K562 (cell line): Measurements from ENCODE around the gene DCXR. TPM values are rescaled to one million over a fixed set of nuclear protein-coding genes. Genes with fewer than 3 reads are reported as not detected.

ENCODE experiments used
- EHMT2 ChIP-seq: fragments of 450-650 bp; IDR thresholded peaks from 2 replicates; pipeline ENCODE4 v1.6.1; 2018; ENCODE audit warnings: antibody characterized with exemption
- ELF2 ChIP-seq: fragments of 250-450 bp; sonication (Bioruptor Pico); IDR thresholded peaks from 2 replicates; pipeline ENCODE4 v1.5.0; 2021; ENCODE audit warnings: mild to moderate bottlenecking
- ESRRA ChIP-seq: fragments of 450-650 bp; IDR thresholded peaks from 2 replicates; pipeline ENCODE4 v1.6.1; 2014; ENCODE audit warnings: low read depth, mild to moderate bottlenecking, moderate library complexity, borderline replicate concordance
- FOS ChIP-seq: IDR thresholded peaks from 3 replicates; pipeline ENCODE4 v1.6.1; 2011; ENCODE audit not compliant: insufficient read length; ENCODE audit errors: extremely low read depth
- HIVEP1 ChIP-seq: fragments of 250-450 bp; sonication (Bioruptor Pico); IDR thresholded peaks from 2 replicates; pipeline ENCODE4 v1.4.0; 2020; ENCODE audit warnings: mild to moderate bottlenecking
- ILF3 ChIP-seq: fragments of 450-650 bp; IDR thresholded peaks from 2 replicates; pipeline ENCODE4 v1.6.1; 2018; ENCODE audit warnings: antibody characterized with exemption, mild to moderate bottlenecking, moderate library complexity, borderline replicate concordance
- LEF1 ChIP-seq: fragments of 450-650 bp; IDR thresholded peaks from 2 replicates; pipeline ENCODE4 v1.6.1; 2016; ENCODE audit warnings: mild to moderate bottlenecking
- MAZ ChIP-seq, 2 experiments: fragments of 450-650 bp in 1 of 2; sonication (generic) in 1 of 2; formaldehyde crosslinking; IDR thresholded peaks in 1 of 2; conservative IDR thresholded peaks in 1 of 2; 2 replicates each; pipeline versions ENCODE4 v1.4.0 to v1.5.0; 2020; ENCODE audit warnings: mild to moderate bottlenecking in 1 of 2, missing genetic modification reagents in 1 of 2
- PHF8 ChIP-seq: fragments of 200-600 bp; sonication (generic); IDR thresholded peaks from 2 replicates; pipeline ENCODE4 v1.6.1; 2012; ENCODE audit warnings: mixed run types, mild to moderate bottlenecking, inconsistent platforms, low read length, moderate library complexity, borderline replicate concordance
- POLR2A ChIP-seq: fragments of 450-650 bp; conservative IDR thresholded peaks from 2 replicates; pipeline ENCODE4 v1.6.1; 2016
- POLR2B ChIP-seq: fragments of 450-650 bp; IDR thresholded peaks from 2 replicates; pipeline ENCODE4 v1.6.1; 2018; ENCODE audit warnings: low read depth; ENCODE audit not compliant: partially characterized antibody
- PTBP1 ChIP-seq: fragments of 200-400 bp; formaldehyde crosslinking; IDR thresholded peaks from 2 replicates; pipeline ENCODE4 v1.6.1; 2017; ENCODE audit warnings: low read depth, low read length
- TAL1 ChIP-seq: fragments of 450-650 bp; IDR thresholded peaks from 2 replicates; pipeline ENCODE4 v1.6.1; 2016; ENCODE audit warnings: mild to moderate bottlenecking
- TBP ChIP-seq: optimal IDR thresholded peaks from 2 replicates; pipeline ENCODE3; 2011; ENCODE audit warnings: low read depth, low read length, improper control_type of control experiment
- ZFP36 ChIP-seq: fragments of 150-350 bp; IDR thresholded peaks from 2 replicates; pipeline ENCODE4 v1.6.1; 2018; ENCODE audit warnings: low read length, low read depth; ENCODE audit not compliant: partially characterized antibody
- ZNF12 ChIP-seq: sonication (generic); formaldehyde crosslinking; IDR thresholded peaks from 2 replicates; pipeline ENCODE4 v1.4.0; 2020; ENCODE audit warnings: mild to moderate bottlenecking, missing genetic modification reagents
- ZNF121 ChIP-seq: sonication (generic); formaldehyde crosslinking; conservative IDR thresholded peaks from 2 replicates; pipeline ENCODE4 v1.8.0; 2022; ENCODE audit warnings: missing genetic modification reagents
- ZZZ3 ChIP-seq: fragments of 450-650 bp; IDR thresholded peaks from 2 replicates; pipeline ENCODE4 v1.6.1; 2016; ENCODE audit warnings: antibody characterized with exemption, mild to moderate bottlenecking, moderate library complexity
- polyA plus RNA-seq, 8 experiments: library from polyadenylated mRNA; depleted of rRNA in 4 of 8; stranded (reverse) in 5 of 8; unstranded in 3 of 8; fragments of >200 nt; fragmentation: Nextera tagmentation in 2 of 8; fragmentation: Illumina TruSeq in 1 of 8; extraction: Ambion mirVana in 2 of 8; extraction: Trizol in 1 of 8; gene quantifications; 2 replicates each; pipeline versions ENCODE4 v1.2.1 to v1.2.3, GENCODE V29; 2011 to 2014; ENCODE audit warnings: inconsistent platforms in 1 of 8, missing spikeins in 1 of 8
- total RNA-seq, 7 experiments: library from RNA; depleted of rRNA in 6 of 7; stranded (reverse); fragments of >200 nt in 6 of 7; fragmentation: Illumina TruSeq in 2 of 7; extraction: Trizol in 2 of 7; gene quantifications; 2 replicates each; pipeline versions ENCODE4 v1.2.1 to v1.2.3, GENCODE V29; 2011 to 2021; ENCODE audit warnings: low replicate concordance in 1 of 7
- TF ChIP-seq, protein P1 (sequence below): fragments of 450-650 bp; IDR thresholded peaks from 2 replicates; pipeline ENCODE4 v1.6.1; 2017; ENCODE audit warnings: antibody characterized with exemption
- TF ChIP-seq, protein P2 (sequence below): sonication (generic); formaldehyde crosslinking; IDR thresholded peaks from 2 replicates; pipeline ENCODE4 v1.8.0; 2022; ENCODE audit warnings: mild to moderate bottlenecking, missing genetic modification reagents
- TF ChIP-seq, protein P3 (sequence below): IDR thresholded peaks from 2 replicates; pipeline ENCODE4 v1.6.1; 2012; ENCODE audit warnings: low read depth, low read length, improper control_type of control experiment, borderline replicate concordance
- TF ChIP-seq, protein P4 (sequence below): fragments of 250-450 bp; sonication (Bioruptor Pico); IDR thresholded peaks from 2 replicates; pipeline ENCODE4 v1.5.0; 2020; ENCODE audit warnings: mild to moderate bottlenecking, borderline replicate concordance

The DCXR gene
- total and polyA plus RNA-seq, 9 of the 15 experiments (the other 6 are each of a cell fraction or from before 2014, with no cell fraction given), result 21.3 to 274 (median 156) TPM

DNA sequence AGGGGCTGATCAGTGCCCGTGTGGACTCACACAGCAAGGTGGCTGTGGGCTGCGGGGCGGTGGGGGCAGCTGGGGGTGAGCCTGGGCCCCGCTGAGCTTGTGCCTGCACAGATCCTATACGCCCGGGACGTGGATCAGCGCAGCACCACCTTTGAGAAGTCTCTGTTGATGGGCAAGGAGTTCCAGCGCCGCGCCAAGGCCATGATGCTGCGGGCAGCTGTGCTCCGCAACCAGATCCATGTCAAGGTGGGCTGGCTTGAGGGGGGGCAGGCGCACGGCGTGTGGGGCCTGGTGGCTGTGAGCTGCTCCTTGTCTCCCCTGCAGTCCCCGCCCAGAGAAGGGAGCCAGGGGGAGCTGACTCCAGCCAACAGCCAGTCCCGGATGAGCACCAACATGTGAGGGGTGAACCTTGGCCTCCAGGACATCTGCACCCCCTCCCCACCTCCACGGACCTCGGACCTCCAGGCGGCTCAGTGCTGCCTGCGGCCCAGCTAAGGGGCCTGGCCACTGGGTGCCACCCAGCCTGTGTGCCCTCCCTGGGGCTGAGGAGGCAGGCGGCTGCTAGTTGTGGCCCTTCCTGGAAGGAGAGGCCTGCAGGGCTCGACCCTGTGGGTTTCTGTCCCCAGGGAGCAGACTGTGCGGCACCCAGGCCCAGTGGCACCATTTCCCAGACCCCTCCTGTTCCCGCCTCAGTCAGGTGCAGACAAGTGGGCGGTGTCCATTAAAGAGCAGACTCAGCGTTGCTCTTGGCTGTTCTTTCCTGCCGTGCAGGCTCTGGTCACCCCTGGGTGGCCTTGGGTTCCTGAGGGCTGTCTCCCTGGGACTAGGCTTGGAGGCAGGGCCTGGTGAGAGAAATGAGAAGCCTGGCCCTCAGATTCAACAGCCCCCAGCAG is 19.5 kb upstream of the DCXR start (continued):
- no peak for TF ChIP-seq TBP
- no peak for TF ChIP-seq LEF1
- TF ChIP-seq PTBP1, result no peak
- no peak for TF ChIP-seq ILF3
- TF ChIP-seq ZNF121 (CRISPR knock-in tag), result no peak
- no peak for TF ChIP-seq HIVEP1 (CRISPR knock-in tag)
- no peak for TF ChIP-seq TAL1
- TF ChIP-seq, protein P1, sequence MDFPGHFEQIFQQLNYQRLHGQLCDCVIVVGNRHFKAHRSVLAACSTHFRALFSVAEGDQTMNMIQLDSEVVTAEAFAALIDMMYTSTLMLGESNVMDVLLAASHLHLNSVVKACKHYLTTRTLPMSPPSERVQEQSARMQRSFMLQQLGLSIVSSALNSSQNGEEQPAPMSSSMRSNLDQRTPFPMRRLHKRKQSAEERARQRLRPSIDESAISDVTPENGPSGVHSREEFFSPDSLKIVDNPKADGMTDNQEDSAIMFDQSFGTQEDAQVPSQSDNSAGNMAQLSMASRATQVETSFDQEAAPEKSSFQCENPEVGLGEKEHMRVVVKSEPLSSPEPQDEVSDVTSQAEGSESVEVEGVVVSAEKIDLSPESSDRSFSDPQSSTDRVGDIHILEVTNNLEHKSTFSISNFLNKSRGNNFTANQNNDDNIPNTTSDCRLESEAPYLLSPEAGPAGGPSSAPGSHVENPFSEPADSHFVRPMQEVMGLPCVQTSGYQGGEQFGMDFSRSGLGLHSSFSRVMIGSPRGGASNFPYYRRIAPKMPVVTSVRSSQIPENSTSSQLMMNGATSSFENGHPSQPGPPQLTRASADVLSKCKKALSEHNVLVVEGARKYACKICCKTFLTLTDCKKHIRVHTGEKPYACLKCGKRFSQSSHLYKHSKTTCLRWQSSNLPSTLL, result no peak
- no peak for TF ChIP-seq ESRRA
- TF ChIP-seq, protein P2, sequence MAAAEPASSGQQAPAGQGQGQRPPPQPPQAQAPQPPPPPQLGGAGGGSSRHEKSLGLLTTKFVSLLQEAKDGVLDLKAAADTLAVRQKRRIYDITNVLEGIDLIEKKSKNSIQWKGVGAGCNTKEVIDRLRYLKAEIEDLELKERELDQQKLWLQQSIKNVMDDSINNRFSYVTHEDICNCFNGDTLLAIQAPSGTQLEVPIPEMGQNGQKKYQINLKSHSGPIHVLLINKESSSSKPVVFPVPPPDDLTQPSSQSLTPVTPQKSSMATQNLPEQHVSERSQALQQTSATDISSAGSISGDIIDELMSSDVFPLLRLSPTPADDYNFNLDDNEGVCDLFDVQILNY, result no peak
- TF ChIP-seq PHF8, result no peak
- TF ChIP-seq, protein P3, sequence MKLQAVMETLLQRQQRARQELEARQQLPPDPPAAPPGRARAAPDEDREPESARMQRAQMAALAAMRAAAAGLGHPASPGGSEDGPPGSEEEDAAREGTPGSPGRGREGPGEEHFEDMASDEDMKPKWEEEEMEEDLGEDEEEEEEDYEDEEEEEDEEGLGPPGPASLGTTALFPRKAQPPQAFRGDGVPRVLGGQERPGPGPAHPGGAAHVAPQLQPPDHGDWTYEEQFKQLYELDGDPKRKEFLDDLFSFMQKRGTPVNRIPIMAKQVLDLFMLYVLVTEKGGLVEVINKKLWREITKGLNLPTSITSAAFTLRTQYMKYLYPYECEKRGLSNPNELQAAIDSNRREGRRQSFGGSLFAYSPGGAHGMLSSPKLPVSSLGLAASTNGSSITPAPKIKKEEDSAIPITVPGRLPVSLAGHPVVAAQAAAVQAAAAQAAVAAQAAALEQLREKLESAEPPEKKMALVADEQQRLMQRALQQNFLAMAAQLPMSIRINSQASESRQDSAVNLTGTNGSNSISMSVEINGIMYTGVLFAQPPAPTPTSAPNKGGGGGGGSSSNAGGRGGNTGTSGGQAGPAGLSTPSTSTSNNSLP, result no peak
- no peak for TF ChIP-seq EHMT2
- TF ChIP-seq ZZZ3, result no peak
- no peak for TF ChIP-seq ZFP36
- TF ChIP-seq, protein P4, sequence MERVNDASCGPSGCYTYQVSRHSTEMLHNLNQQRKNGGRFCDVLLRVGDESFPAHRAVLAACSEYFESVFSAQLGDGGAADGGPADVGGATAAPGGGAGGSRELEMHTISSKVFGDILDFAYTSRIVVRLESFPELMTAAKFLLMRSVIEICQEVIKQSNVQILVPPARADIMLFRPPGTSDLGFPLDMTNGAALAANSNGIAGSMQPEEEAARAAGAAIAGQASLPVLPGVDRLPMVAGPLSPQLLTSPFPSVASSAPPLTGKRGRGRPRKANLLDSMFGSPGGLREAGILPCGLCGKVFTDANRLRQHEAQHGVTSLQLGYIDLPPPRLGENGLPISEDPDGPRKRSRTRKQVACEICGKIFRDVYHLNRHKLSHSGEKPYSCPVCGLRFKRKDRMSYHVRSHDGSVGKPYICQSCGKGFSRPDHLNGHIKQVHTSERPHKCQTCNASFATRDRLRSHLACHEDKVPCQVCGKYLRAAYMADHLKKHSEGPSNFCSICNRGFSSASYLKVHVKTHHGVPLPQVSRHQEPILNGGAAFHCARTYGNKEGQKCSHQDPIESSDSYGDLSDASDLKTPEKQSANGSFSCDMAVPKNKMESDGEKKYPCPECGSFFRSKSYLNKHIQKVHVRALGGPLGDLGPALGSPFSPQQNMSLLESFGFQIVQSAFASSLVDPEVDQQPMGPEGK (CRISPR knock-in tag), result no peak
- peak; percentile 55 for TF ChIP-seq POLR2A
- no peak for TF ChIP-seq MAZ (CRISPR knock-in tag; conservative IDR thresholded peaks at IDR 0.05 in 1 of 2, IDR thresholded peaks at IDR 0.05 in 1 of 2)
- TF ChIP-seq ZNF12 (CRISPR knock-in tag), result no peak
- no peak for TF ChIP-seq ELF2 (CRISPR knock-in tag)
- peak; percentile 24 for TF ChIP-seq POLR2B
- TF ChIP-seq FOS, result no peak
